GM23248 (cell line): ENCODE results near the gene CARD11. TPM values are rescaled to one million over a fixed set of nuclear protein-coding genes. Genes with fewer than 3 reads are reported as not detected.

Experiments
- DNase-seq: peaks from one replicate; pipeline ENCODE4 v3.0.0-alpha.2; 2015
- H2AFZ ChIP-seq: fragments of 200-600 bp; sonication (generic); 2 replicates; pipeline ENCODE4 v1.6.1; 2016; ENCODE audit warnings: antibody characterized with exemption
- H3F3A ChIP-seq: fragments of 200-600 bp; sonication (generic); 2 replicates; pipeline ENCODE4 v1.6.1; 2016; ENCODE audit warnings: mild to moderate bottlenecking, antibody characterized with exemption, mixed run types; ENCODE audit not compliant: insufficient read depth
- H3K27ac ChIP-seq: fragments of 200-600 bp; sonication (generic); 2 replicates; pipeline ENCODE4 v1.5.1; 2016; ENCODE audit warnings: mild to moderate bottlenecking
- H3K27me3 ChIP-seq: fragments of 200-600 bp; sonication (generic); replicated peaks from 2 replicates; pipeline ENCODE4 v1.6.1; 2016; ENCODE audit warnings: mild to moderate bottlenecking; ENCODE audit not compliant: insufficient read depth
- H3K36me3 ChIP-seq: fragments of 200-600 bp; sonication (generic); 2 replicates; pipeline ENCODE4 v1.6.1; 2016; ENCODE audit warnings: low read depth, mild to moderate bottlenecking
- H3K4me1 ChIP-seq: fragments of 200-600 bp; sonication (generic); 2 replicates; pipeline ENCODE4 v1.6.1; 2016; ENCODE audit warnings: mild to moderate bottlenecking; ENCODE audit not compliant: insufficient read depth
- H3K4me2 ChIP-seq: fragments of 200-600 bp; sonication (generic); one replicate; pipeline ENCODE4 v1.6.1; 2016; ENCODE audit warnings: mild to moderate bottlenecking; ENCODE audit not compliant: unreplicated experiment
- H3K4me3 ChIP-seq: fragments of 200-600 bp; sonication (generic); 2 replicates; pipeline ENCODE4 v1.5.1; 2016; ENCODE audit warnings: mild to moderate bottlenecking
- H3K79me2 ChIP-seq: fragments of 200-600 bp; sonication (generic); 2 replicates; pipeline ENCODE4 v1.6.1; 2016; ENCODE audit warnings: mild to moderate bottlenecking; ENCODE audit not compliant: insufficient read depth
- H3K9ac ChIP-seq: fragments of 200-600 bp; sonication (generic); 2 replicates; pipeline ENCODE4 v1.6.1; 2016; ENCODE audit warnings: mild to moderate bottlenecking
- H3K9me2 ChIP-seq: fragments of 200-600 bp; sonication (generic); 2 replicates; pipeline ENCODE4 v1.6.1; 2016; ENCODE audit warnings: mixed run types, mild to moderate bottlenecking, moderate library complexity; ENCODE audit not compliant: insufficient read depth
- H3K9me3 ChIP-seq: fragments of 200-600 bp; sonication (generic); one replicate; pipeline ENCODE4 v1.6.1; 2017; ENCODE audit warnings: low read depth
- H4K20me1 ChIP-seq: fragments of 200-600 bp; sonication (generic); 2 replicates; pipeline ENCODE4 v1.6.0; 2016; ENCODE audit not compliant: insufficient read depth
- EZH2 ChIP-seq: fragments of 200-600 bp; sonication (generic); IDR thresholded peaks from 2 replicates; pipeline ENCODE4 v1.6.1; 2018; ENCODE audit warnings: antibody characterized with exemption, mild to moderate bottlenecking; ENCODE audit not compliant: insufficient read depth, poor library complexity, severe bottlenecking
- EZH2phosphoT487 ChIP-seq: fragments of 200-600 bp; sonication (generic); IDR thresholded peaks from 2 replicates; pipeline ENCODE4 v1.6.1; 2018; ENCODE audit warnings: antibody characterized with exemption, moderate library complexity, mild to moderate bottlenecking, low read depth; ENCODE audit not compliant: insufficient read depth
- WGBS, 2 experiments: methylation state at CpG; one replicate each; pipeline ENCODE4 v1.1.6; 2015 to 2017; ENCODE audit warnings: low lambda C conversion rate in 2 of 2, low coverage in 1 of 2; ENCODE audit errors: missing lambda C conversion rate in 2 of 2; 5-methylcytosine and 5-hydroxymethylcytosine counted together
- in situ Hi-C: fragments of 300-500 bp; cut with MboI; formaldehyde crosslinking; loops from 2 replicates; pipeline ENCODE4 v1.15.0; 2020
- polyA plus RNA-seq: library from polyadenylated mRNA; unstranded; fragments of >200 nt; fragmentation: Nextera tagmentation; extraction: Ambion mirVana; gene quantifications from 2 replicates; pipeline ENCODE4 v1.2.1, GENCODE V29; 2016
- total RNA-seq: library from RNA; depleted of rRNA; stranded (reverse); fragments of >200 nt; shearing (Covaris generic); gene quantifications from 2 replicates; pipeline ENCODE4 v1.2.3, GENCODE V29; 2014

Gene CARD11
- total and polyA plus RNA-seq, 2 experiments from 2014 or later = not detected

- Histone ChIP-seq H2AFZ (no peak overlapping the region), H3K36me3 (no peaks in the 10 kb centered on the region), H3K79me2 (no peaks in the 10 kb centered on the region), H3K4me1 (no peaks in the 10 kb centered on the region), H3K27ac (no peak overlapping the region), H3K27me3 (no peaks in the 10 kb centered on the region), H3K9me2 (no peaks in the 10 kb centered on the region), H3K4me2 (no peak overlapping the region), H3F3A (no peaks in the 10 kb centered on the region), H3K4me3 (no peak overlapping the region), H4K20me1 (no peaks in the 10 kb centered on the region), H3K9ac (no peak overlapping the region), H3K9me3 (no peaks in the 10 kb centered on the region)
- WGBS, 2 experiments = 24 to 27% methylated on average over 17 of the region's 17 CpGs
- TF ChIP-seq EZH2 (no peak), EZH2phosphoT487 (no peak)
- in situ Hi-C loops = no loop called here
- DNase-seq = no peak
Observed at GRCh38 chr7:2993396-2993795, 50.3 kb downstream of the CARD11 start.

- Histone ChIP-seq H3F3A (no peaks in the 10 kb centered on the region), H3K4me3 (no peak overlapping the region), H3K27ac (no peak overlapping the region), H3K36me3 (no peaks in the 10 kb centered on the region), H3K9ac (no peak overlapping the region), H2AFZ (no peak overlapping the region), H3K27me3 (no peaks in the 10 kb centered on the region), H4K20me1 (no peaks in the 10 kb centered on the region), H3K4me2 (no peak overlapping the region), H3K79me2 (no peaks in the 10 kb centered on the region), H3K9me2 (no peaks in the 10 kb centered on the region), H3K9me3 (no peaks in the 10 kb centered on the region), H3K4me1 (no peaks in the 10 kb centered on the region)
- DNase-seq = no peak
- 13 to 18% methylated on average over 6 of the region's 6 CpGs for WGBS, 2 experiments
- TF ChIP-seq EZH2phosphoT487 = no peak
- no peak for TF ChIP-seq EZH2
- in situ Hi-C loops = no loop called here
Observed at GRCh38 chr7:2990949-2991470, 52.7 kb downstream of the CARD11 start.

GRCh38 chr7:2986561-2986960 is 57.1 kb downstream of the CARD11 start:
- H3F3A ChIP-seq = no peaks in the 10 kb centered on the region
- no peaks in the 10 kb centered on the region for H3K36me3 ChIP-seq
- no peak overlapping the region for H3K9ac ChIP-seq
- H2AFZ ChIP-seq = no peak overlapping the region
- no peaks in the 10 kb centered on the region for H3K79me2 ChIP-seq
- TF ChIP-seq EZH2phosphoT487 (no peak), EZH2 (no peak)
- DNase-seq = no peak
- H3K27ac ChIP-seq = no peak overlapping the region
- no peaks in the 10 kb centered on the region for H3K9me2 ChIP-seq
- H3K9me3 ChIP-seq = no peaks in the 10 kb centered on the region
- H3K27me3 ChIP-seq = no peaks in the 10 kb centered on the region
- H3K4me3 ChIP-seq = no peak overlapping the region
- in situ Hi-C loops = no loop called here
- WGBS, 2 experiments = 66 to 71% methylated on average over 18 of the region's 18 CpGs
- no peaks in the 10 kb centered on the region for H4K20me1 ChIP-seq
- H3K4me1 ChIP-seq = no peaks in the 10 kb centered on the region
- no peak overlapping the region for H3K4me2 ChIP-seq

- Histone ChIP-seq H3K9me3 (no peaks in the 10 kb centered on the region), H3K9ac (no peak overlapping the region), H4K20me1 (no peaks in the 10 kb centered on the region), H3K4me2 (no peak overlapping the region), H3F3A (no peaks in the 10 kb centered on the region), H2AFZ (no peak overlapping the region), H3K27me3 (no peaks in the 10 kb centered on the region), H3K4me1 (no peaks in the 10 kb centered on the region), H3K27ac (no peak overlapping the region), H3K9me2 (no peaks in the 10 kb centered on the region), H3K36me3 (no peaks in the 10 kb centered on the region), H3K79me2 (no peaks in the 10 kb centered on the region), H3K4me3 (no peak overlapping the region)
- no peak for DNase-seq
- in situ Hi-C loops = no loop called here
- no peak for TF ChIP-seq EZH2phosphoT487
- TF ChIP-seq EZH2 = no peak
- WGBS, 2 experiments = 52 to 53% methylated on average over 14 of the region's 14 CpGs
Observed at GRCh38 chr7:2985866-2986265, 57.8 kb downstream of the CARD11 start.

DNA sequence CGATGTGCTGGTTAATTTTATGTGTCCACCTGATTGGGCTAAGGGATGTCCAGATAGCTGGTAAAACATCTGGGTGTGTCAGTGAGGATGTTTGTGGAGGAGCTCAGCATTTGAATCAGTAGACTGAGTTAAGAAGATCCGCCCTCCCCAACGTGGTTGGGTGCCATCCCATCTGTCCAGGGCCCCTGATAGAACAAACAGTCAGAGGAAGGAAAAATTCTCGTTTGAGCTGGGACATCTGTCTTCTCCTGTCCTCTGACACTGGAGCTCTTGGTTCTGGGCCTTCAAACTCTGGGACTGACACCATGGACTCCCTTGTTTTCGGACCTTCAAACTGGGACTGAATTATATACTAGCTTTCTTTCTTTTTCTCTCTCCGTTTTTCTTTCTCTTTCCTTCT is 59.6 kb downstream of the CARD11 start:
- H3K27me3 ChIP-seq = no peaks in the 10 kb centered on the region; the same call in 1 of the 2 replicates
- 34 to 37% methylated on average over 5 to 6 of the region's 6 CpGs for WGBS, 2 experiments
- no peak overlapping the region for H3K27ac ChIP-seq

More for the DNA sequence above, 59.6 kb downstream of the CARD11 start:
- H3K9ac ChIP-seq = no peak overlapping the region
- no peaks in the 10 kb centered on the region for H3K9me2 ChIP-seq
- no peaks in the 10 kb centered on the region for H4K20me1 ChIP-seq
- H3K4me3 ChIP-seq = no peak overlapping the region
- no peak overlapping the region for H3K4me2 ChIP-seq
- DNase-seq = no peak
- no peaks in the 10 kb centered on the region for H3K4me1 ChIP-seq
- no peaks in the 10 kb centered on the region for H3K9me3 ChIP-seq
- H3F3A ChIP-seq = no peaks in the 10 kb centered on the region
- in situ Hi-C loops = no loop called here
- TF ChIP-seq EZH2 = no peak
- H3K36me3 ChIP-seq = no peaks in the 10 kb centered on the region
- no peaks in the 10 kb centered on the region for H3K79me2 ChIP-seq
- H2AFZ ChIP-seq = no peak overlapping the region
